Peyer's patch (tissue), 4 donors: ENCODE results near the gene SEL1L3.

ENCODE experiments used
- POLR2A ChIP-seq, 2 donors: fragments of 450-650 bp; IDR thresholded peaks; one replicate each; pipeline ENCODE4 v1.5.1; 2017; ENCODE audit warnings: antibody characterized with exemption in 2 of 2, mild to moderate bottlenecking in 2 of 2, moderate library complexity in 2 of 2
- TF ChIP-seq, protein P1 (sequence below), 6 experiments: fragments of 450-650 bp in 4 of 6; fragments of 200-600 bp in 2 of 6; sonication (generic) in 1 of 6; IDR thresholded peaks; one replicate each; pipeline ENCODE4 v1.5.1; 2017 to 2019; ENCODE audit warnings: antibody characterized with exemption in 6 of 6, mild to moderate bottlenecking in 3 of 6, moderate library complexity in 1 of 6

DNA sequence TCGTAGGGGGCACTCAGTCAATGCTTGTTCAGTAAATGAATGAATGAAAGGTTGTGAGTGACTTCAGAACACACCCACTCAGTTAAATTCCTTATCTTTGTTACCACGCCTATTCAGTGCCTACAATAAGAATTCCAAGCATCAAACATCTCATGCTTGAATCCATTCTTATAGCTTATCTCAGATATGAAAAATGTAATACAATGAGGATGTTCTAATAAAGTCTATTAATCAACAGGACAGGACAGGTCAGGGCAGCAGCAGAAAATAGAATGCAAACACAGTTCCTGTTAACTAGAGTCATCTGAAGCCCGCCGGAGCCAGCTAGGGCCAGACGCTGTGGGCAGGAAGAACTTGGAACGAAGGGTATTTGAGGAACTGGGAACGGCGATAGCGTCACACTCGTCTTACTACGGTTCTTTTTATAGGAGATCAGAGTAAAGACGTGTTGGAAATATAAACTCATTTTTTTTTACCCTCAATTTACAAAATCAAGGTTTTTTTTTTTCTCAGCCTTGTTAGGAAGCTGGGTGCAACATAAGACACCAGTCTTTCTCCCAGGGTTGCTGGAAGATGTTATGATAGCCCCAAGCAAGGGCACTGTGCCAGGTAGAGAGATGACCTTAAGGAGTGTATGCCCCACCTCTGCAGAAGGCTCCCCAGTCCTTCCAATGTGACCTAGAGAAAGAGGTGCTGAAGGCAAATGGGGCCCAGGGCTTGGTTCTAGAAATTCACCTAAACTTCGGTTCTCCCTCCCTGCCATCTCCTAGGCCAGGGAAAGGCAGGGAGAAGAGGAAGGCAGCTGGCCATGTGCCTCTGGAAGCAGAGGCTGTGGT, 48.3 kb downstream of the SEL1L3 start:
- TF ChIP-seq, protein P1, sequence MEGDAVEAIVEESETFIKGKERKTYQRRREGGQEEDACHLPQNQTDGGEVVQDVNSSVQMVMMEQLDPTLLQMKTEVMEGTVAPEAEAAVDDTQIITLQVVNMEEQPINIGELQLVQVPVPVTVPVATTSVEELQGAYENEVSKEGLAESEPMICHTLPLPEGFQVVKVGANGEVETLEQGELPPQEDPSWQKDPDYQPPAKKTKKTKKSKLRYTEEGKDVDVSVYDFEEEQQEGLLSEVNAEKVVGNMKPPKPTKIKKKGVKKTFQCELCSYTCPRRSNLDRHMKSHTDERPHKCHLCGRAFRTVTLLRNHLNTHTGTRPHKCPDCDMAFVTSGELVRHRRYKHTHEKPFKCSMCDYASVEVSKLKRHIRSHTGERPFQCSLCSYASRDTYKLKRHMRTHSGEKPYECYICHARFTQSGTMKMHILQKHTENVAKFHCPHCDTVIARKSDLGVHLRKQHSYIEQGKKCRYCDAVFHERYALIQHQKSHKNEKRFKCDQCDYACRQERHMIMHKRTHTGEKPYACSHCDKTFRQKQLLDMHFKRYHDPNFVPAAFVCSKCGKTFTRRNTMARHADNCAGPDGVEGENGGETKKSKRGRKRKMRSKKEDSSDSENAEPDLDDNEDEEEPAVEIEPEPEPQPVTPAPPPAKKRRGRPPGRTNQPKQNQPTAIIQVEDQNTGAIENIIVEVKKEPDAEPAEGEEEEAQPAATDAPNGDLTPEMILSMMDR (IDR thresholded peaks at IDR 0.05): no peak
- no peak for TF ChIP-seq POLR2A (IDR thresholded peaks at IDR 0.05)
